HG03565 (cell line): Measurements from ENCODE around the gene TAS2R10.
"Not testable (repeated sequence)": the region's sequence is repeated elsewhere in the genome, so short reads cannot be mapped to it uniquely, and the experiment has no call there.

Source experiments
- ATAC-seq: cut with Tn5 transposase; IDR thresholded peaks from one replicate; pipeline ENCODE4 v1.9.1; 2021; ENCODE audit warnings: mild to moderate bottlenecking, moderate library complexity; ENCODE audit not compliant: unreplicated experiment

TAS2R10 gene, protein sequence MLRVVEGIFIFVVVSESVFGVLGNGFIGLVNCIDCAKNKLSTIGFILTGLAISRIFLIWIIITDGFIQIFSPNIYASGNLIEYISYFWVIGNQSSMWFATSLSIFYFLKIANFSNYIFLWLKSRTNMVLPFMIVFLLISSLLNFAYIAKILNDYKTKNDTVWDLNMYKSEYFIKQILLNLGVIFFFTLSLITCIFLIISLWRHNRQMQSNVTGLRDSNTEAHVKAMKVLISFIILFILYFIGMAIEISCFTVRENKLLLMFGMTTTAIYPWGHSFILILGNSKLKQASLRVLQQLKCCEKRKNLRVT

DNA sequence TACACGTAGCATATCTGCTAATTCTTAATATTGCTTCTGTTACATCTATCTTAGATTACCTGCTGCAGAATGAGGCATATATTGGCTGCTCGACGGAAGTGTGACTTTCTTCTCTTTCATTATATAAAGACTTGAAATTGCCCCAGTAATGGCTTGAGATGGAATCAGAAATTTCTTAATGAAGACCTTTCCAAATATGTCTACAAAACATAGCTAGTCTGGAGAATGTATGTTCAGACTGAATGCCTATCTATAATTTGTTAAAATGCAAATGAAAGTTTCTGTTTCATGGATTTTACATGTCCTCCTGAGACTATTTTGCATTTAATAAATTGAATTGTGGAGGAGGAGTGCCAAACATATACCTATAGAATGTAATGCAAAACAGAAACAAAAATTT, at the start of gene TAS2R10:
TSS of gene TAS2R10 (minus strand) at position 101 of the 400 bp plus-strand sequence. CDS start at position 12, 89 bp downstream.
- no peak for ATAC-seq

GRCh38 chr12:10873378-10873777, 47.2 kb upstream of the TAS2R10 start:
- no peak for ATAC-seq

GRCh38 chr12:10867381-10867780, 41.2 kb upstream of the TAS2R10 start:
- ATAC-seq: no peak

DNA sequence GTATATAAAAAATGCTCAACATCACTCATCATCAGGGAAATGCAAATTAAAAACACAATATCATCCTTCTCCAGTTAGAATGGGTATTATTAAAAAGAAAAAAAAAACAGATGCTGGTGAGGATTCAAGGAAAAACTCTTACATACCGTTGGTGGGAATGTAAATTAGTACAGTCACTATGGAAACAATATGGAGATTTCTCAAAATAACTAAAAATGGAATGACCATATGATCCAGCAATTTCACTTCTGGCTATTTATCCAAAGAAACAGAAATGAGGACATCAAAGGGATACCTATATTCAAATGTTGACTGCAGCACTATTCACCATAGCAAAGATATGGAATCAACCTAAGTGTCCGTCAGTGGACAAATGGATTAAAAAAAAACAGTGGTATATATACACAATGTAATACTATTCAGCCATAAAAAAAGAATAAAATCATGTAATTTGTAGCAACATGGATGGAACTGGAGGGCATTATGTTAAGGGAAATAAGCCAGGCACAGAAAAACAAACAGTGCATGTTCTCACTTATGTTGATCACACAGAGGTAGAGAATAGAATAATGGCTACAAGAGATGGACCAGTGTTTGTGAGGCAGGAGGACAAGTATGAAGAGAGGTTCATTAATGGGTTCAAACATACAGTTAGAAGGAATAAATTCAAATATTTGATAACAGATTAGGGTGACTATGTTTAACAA, 37.5 kb upstream of the TAS2R10 start:
- no peak for ATAC-seq

DNA sequence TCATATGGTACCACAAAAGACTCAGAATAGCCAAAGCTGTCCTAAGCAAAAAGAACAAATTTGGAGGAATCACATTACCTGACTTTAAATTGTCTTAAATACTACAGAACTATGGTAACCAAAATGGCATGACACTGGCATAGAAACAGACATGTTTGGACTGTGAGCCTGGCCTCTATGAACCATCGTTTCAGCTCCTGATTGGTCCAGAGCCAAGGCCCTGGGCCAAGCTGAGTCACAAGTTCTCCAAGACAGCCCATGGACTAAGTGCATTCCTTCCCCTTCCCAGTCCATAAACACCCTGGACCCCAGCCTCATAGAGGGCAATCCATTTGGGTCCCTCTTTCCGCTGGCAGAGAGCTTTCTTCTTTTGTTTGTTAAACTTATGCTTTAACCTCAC, 35.2 kb upstream of the TAS2R10 start:
- ATAC-seq: no peak

- no peak for ATAC-seq
Observed at GRCh38 chr12:10855807-10856206, 29.6 kb upstream of the TAS2R10 start.

GRCh38 chr12:10853776-10854175, 27.6 kb upstream of the TAS2R10 start:
- no peak for ATAC-seq

- no peak for ATAC-seq
Observed at GRCh38 chr12:10851243-10851858, 25.2 kb upstream of the TAS2R10 start.

DNA sequence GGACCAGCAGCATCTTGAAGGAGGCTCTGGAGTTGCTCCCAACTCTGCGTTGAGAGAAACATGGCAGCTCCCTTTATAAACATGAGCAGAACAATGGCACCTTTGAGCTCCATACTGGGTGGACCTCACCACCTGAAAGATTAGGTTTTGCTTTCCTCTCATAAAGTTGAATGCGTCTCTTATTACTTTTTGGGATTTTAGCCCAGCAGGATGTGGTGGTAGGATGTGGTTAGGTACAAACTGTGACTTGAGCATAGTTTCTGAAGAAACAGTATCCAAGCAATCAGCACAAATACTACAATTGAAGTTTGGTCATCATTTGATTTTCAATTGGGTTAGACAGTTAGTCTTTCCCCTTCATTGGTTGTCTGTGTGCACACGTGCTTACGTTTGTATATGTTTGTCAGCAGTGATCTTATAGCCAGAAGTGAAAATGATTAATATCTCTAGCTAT, 23.3 kb upstream of the TAS2R10 start, which contains the start of gene PRR4:
TSS of gene PRR4 (minus strand) at position 51 of the 454 bp plus-strand sequence. CDS start at position 13, 38 bp downstream.
- ATAC-seq: no peak

DNA sequence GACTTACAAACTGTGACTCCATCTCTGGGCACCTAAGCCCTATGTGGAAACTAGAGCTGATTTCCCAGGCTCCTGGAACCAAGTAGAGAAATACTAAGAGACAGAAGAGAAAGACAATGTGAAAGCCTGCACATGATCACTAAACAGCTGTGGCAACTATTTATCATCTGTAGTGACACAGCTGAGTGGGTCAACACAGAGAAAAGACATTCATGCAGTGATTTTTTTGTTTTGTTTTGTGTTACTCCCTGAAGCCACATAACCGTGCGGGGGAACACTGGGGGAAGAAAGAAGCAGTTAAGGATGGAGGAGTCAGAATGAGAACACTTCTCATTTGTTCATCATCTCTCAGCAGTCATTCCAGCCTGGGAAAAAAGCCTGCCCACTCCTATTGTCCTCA, 21.6 kb upstream of the TAS2R10 start:
- ATAC-seq: no peak

- no peak for ATAC-seq
Observed at GRCh38 chr12:10842862-10843261, 16.7 kb upstream of the TAS2R10 start.

- ATAC-seq: no peak
Observed at GRCh38 chr12:10838461-10838860, 12.3 kb upstream of the TAS2R10 start.

GRCh38 chr12:10829994-10830393, 3.8 kb upstream of the TAS2R10 start:
- no peak for ATAC-seq

DNA sequence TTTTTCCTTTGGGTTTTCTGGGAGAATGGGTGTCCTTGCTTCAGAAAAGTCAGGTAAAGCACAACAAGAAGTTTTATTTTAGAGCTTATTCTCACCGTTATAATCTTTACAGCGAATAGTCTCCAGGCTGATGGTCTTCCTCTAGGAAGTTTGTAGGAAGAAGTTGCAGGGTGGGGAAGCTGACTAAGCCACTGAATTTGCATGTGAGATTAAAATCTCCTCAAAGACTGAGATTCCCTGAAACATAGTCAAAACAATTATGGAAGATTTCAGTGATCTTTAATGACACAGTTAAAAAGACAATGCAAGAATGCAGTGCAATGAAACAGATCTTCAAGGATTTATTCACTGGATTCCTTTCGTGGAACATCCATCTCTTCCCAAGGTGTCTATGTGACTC, 1.2 kb downstream of the TAS2R10 start:
- ATAC-seq: no peak

DNA sequence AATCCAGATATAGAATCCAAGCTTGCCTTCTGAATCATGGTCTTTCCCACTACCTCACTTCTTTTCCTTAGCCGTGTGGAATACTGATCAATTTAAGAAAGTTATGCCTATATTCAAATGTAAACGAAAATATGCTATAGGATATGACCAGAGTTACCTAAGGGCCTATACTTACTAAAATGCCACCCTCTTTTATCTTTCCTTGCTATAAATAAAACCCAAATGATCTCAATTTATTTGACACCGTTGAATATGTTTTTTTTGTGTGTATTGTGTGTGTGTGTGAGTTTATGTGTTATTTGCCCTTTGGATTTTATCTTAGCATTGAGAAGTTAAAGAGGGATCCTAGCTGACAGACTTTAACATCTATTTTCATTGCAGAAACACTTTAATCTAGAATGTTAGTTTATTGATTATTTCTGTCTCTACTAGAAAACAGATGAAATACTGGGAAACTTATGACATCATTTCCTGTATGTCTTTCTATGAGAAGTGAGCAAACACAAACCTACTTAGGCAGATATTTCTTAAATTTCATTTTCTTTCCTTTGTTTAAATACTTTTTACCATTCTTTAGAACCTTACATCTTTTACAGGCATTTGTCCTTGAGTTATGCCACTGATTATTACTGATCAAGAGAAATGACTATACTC, 14.1 kb downstream of the TAS2R10 start:
- ATAC-seq: no peak

DNA sequence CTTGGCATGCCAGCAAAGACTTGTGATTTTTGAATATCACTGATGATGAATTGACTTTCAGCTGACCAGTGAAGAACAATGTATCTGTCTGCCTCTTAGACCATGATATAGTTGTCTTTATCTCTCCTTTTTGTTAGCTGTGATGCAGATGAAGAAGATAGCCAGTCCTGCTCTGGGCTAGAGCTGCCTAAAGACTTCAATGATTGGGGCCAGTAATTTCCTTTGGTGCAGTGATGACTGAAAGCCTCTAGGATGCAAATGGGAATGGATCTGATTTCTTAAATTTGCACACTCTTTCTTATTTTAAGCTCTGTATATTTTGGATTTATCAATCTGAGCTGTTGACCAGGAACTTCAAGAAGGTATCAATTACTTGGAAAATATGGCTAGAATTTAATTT, 16.1 kb downstream of the TAS2R10 start, which contains the start of gene TAS2R9:
TSS of gene TAS2R9 (minus strand) at position 101 of the 400 bp plus-strand sequence. CDS start at position 8, 93 bp downstream.
- no peak for ATAC-seq

DNA sequence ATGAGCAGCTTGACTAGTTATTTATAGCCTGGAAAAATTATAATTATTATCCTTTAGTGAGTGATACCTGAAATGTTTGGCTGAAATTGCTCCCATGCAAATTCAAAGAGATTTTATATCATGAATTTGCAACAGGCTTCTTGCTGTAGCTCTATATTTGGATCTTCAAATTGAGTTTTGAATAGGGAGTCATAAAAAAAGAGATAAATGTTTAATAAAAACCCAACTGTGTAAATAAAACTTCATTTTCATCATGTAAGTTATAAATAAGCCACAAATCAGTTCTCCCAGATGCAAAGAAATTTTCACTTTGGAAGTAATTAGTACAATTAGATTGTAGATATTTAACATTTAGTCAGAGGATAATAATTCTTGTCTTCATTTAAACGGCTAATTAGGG, 19.0 kb downstream of the TAS2R10 start, which contains the start of gene TAS2R8:
TSS of gene TAS2R8 (minus strand) at position 101 of the 400 bp plus-strand sequence. CDS start 306 bp downstream, outside the sequence.
- ATAC-seq: no peak

- no peak for ATAC-seq
Observed at GRCh38 chr12:10802587-10802986, 23.6 kb downstream of the TAS2R10 start, which contains the start of gene TAS2R7. Gene TAS2R7 (minus strand): TSS chr12:10802627. CDS start chr12:10802570, 57 bp downstream.

DNA sequence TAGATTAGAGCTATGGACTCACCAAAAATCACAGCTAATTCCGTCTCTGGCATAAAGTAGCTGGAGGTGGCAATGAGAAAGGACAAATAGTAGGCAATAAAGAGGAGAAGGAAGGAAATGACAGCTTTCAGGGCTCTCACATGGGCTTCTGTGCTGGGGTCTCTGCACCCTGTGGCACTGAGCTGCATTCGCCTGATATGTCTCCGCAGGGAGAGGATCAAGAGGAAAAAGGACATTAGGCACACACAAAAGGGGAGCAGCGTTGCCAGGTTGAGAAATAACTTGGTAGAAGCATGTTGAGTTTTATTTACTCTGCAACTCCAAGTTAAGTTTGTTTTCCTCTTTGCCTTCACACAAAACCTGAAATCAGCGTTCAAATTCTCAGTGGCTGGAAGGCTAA, 24.4 kb downstream of the TAS2R10 start:
- ATAC-seq: no peak

DNA sequence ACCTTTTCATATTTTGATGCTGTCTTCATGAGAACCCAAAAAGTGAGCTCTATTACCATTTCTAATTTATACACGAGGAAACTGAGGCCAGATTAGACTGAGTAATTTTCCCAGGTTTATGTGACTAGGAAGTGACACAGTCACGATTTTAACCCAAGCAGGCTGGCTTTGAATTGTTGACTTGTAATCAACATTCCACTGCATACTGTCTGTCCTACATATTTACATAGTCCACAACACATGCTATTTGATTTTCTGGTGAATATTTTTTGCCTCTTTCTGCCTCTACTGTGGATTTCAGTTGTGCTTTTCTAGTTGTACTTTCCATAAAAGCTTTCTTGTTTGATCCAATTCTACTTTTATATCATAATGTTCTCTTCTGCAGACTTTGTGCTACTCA, 31.9 kb downstream of the TAS2R10 start:
- no peak for ATAC-seq

GRCh38 chr12:10791769-10792168, 34.4 kb downstream of the TAS2R10 start:
- ATAC-seq: not testable (repeated sequence)
